K562 (cell line): Measurements from ENCODE around the gene PREB. TPM values are rescaled to one million over a fixed set of nuclear protein-coding genes. Genes with fewer than 3 reads are reported as not detected.

Source experiments
- ATAC-seq: fragments of 200-7000 bp; cut with Tn5 transposase; 3 replicates; pipeline ENCODE4 v1.9.1; 2020; ENCODE audit warnings: moderate library complexity
- BruUV-seq: library from RNA; stranded (reverse); fragments of 400-500 nt; replicated peaks from 2 replicates; lab custom pipeline; 2021; lab: Mats Ljungman, UMichigan
- CTCF ChIA-PET: fragments of 300-600 bp; formaldehyde crosslinking; extraction: SDS; loops from one replicate; lab custom pipeline; 2021; ENCODE audit warnings: low intra/inter-chr PET ratio; lab: Yijun Ruan, JAX
- POLR2A ChIA-PET: fragments of 300-600, 350-650 bp; sonication (Branson Sonifier 250); formaldehyde crosslinking; extraction: SDS; loops from one replicate; lab custom pipeline; 2021; ENCODE audit warnings: antibody characterized with exemption, inconsistent platforms; lab: Yijun Ruan, JAX
- DNase-seq, 4 experiments: peaks; one replicate each; pipeline versions ENCODE4 v3.0.0 to v3.0.0-alpha.2; 2011 to 2018; ENCODE audit warnings: low spot score in 3 of 4, mixed read lengths in 3 of 4; ENCODE audit errors: extremely low read depth in 1 of 4
- FAIRE-seq: peaks from 2 replicates; lab custom pipeline; 2011; peaks lifted over from hg19 to GRCh38; lab: Jason Lieb, UNC
- H2AFZ ChIP-seq: 2 replicates; pipeline ENCODE4 v1.6.0; 2011; ENCODE audit warnings: low read depth, low read length, control low read depth, inconsistent platforms
- H3K27ac ChIP-seq: fragments of 200-600 bp; 3 replicates; pipeline ENCODE4 v1.8.0; 2011; ENCODE audit warnings: low read depth, mild to moderate bottlenecking, control low read depth, inconsistent platforms, low read length, moderate library complexity, mixed read lengths; ENCODE audit errors: extremely low read depth
- H3K27me3 ChIP-seq, 2 experiments: fragments of 300-600 bp in 1 of 2; 2 replicates in 1 of 2; 3 replicates in 1 of 2; pipeline versions ENCODE4 v1.6.0 to v1.8.0; 2011; ENCODE audit warnings: inconsistent platforms in 2 of 2, low read length in 2 of 2, mild to moderate bottlenecking in 1 of 2, mixed read lengths in 1 of 2, moderate library complexity in 1 of 2; ENCODE audit not compliant: control insufficient read depth in 2 of 2, insufficient read depth in 2 of 2
- H3K36me3 ChIP-seq: fragments of 300-600 bp; 3 replicates; pipeline ENCODE4 v1.8.0; 2011; ENCODE audit warnings: mild to moderate bottlenecking, low read length, inconsistent platforms; ENCODE audit not compliant: control insufficient read depth, insufficient read depth
- H3K4me1 ChIP-seq, 2 experiments: fragments of 200-600 bp in 1 of 2; replicated peaks in 1 of 2; 2 replicates in 1 of 2; 3 replicates in 1 of 2; pipeline versions ENCODE4 v1.5.1 to v1.8.0; 2011; ENCODE audit warnings: inconsistent platforms in 2 of 2, low read length in 2 of 2, mild to moderate bottlenecking in 1 of 2, mixed read lengths in 1 of 2, moderate library complexity in 1 of 2; ENCODE audit not compliant: control insufficient read depth in 2 of 2, insufficient read depth in 2 of 2
- H3K4me2 ChIP-seq: 2 replicates; pipeline ENCODE4 v1.6.1; 2011; ENCODE audit warnings: low read length, control low read depth, inconsistent platforms, mixed read lengths; ENCODE audit not compliant: insufficient read depth
- H3K4me3 ChIP-seq: fragments of 200-600 bp; sonication (generic), shearing (Covaris generic); 2 replicates; pipeline ENCODE4 v1.5.1; 2016; ENCODE audit warnings: control low read depth, inconsistent platforms
- H3K79me2 ChIP-seq: fragments of 200-600 bp; 3 replicates; pipeline ENCODE4 v1.8.0; 2011; ENCODE audit warnings: low read length, inconsistent platforms; ENCODE audit not compliant: control insufficient read depth, insufficient read depth
- H3K9ac ChIP-seq, 2 experiments: 2 replicates each; pipeline versions ENCODE4 v1.6.0 to v1.6.1; 2011; ENCODE audit warnings: low read depth in 2 of 2, low read length in 2 of 2, control low read depth in 1 of 2, inconsistent platforms in 1 of 2, mild to moderate bottlenecking in 1 of 2, mixed read lengths in 1 of 2; ENCODE audit not compliant: insufficient read depth in 1 of 2
- H3K9me1 ChIP-seq: one replicate; pipeline ENCODE4 v1.6.0; 2011; ENCODE audit warnings: inconsistent platforms, mild to moderate bottlenecking, low read length, moderate library complexity; ENCODE audit not compliant: control insufficient read depth, insufficient read depth
- H3K9me3 ChIP-seq: replicated peaks from 2 replicates; pipeline ENCODE4 v1.5.1; 2011; ENCODE audit warnings: low read depth, low read length, inconsistent platforms; ENCODE audit not compliant: control insufficient read depth, insufficient read depth
- H4K20me1 ChIP-seq: replicated peaks from 2 replicates; pipeline ENCODE4 v1.6.1; 2011; ENCODE audit warnings: low read length, inconsistent platforms, mixed read lengths; ENCODE audit not compliant: control insufficient read depth, insufficient read depth
- ARHGAP35 ChIP-seq: fragments of 450-650 bp; IDR thresholded peaks from 2 replicates; pipeline ENCODE4 v1.6.1; 2018; ENCODE audit not compliant: partially characterized antibody
- C11orf30 ChIP-seq: fragments of 450-650 bp; IDR thresholded peaks from 2 replicates; pipeline ENCODE4 v1.6.1; 2016; ENCODE audit warnings: low read depth, mild to moderate bottlenecking
- FOXM1 ChIP-seq, 2 experiments: fragments of 450-650 bp in 1 of 2; sonication (generic) in 1 of 2; formaldehyde crosslinking in 1 of 2; IDR thresholded peaks; 2 replicates each; pipeline versions ENCODE4 v1.6.1 to v1.9.0; 2017 to 2022; ENCODE audit warnings: low read depth in 2 of 2, mild to moderate bottlenecking in 2 of 2, missing genetic modification reagents in 1 of 2, moderate library complexity in 1 of 2
- IFI16 ChIP-seq: fragments of 250-450 bp; sonication (Bioruptor Pico); IDR thresholded peaks from 2 replicates; pipeline ENCODE4 v2.1.2; 2022; ENCODE audit warnings: mild to moderate bottlenecking, inconsistent platforms
- MEF2D ChIP-seq: conservative IDR thresholded peaks from 2 replicates; pipeline ENCODE4 v1.6.1; 2016; ENCODE audit warnings: low read depth, missing genetic modification characterization, missing compliant biosample characterization
- MXI1 ChIP-seq: IDR thresholded peaks from 2 replicates; pipeline ENCODE4 v1.6.1; 2011; ENCODE audit warnings: low read depth, mild to moderate bottlenecking, improper control_type of control experiment, low read length
- STAG1 ChIP-seq: sonication (generic); formaldehyde crosslinking; IDR thresholded peaks from 2 replicates; pipeline ENCODE4 v1.5.0; 2020; ENCODE audit warnings: missing genetic modification reagents, borderline replicate concordance
- TCFL5 ChIP-seq: fragments of 250-450 bp; sonication (Bioruptor Pico); conservative IDR thresholded peaks from 2 replicates; pipeline ENCODE4 v1.6.1; 2021; ENCODE audit warnings: mild to moderate bottlenecking, moderate library complexity, matching md5 sums
- ZFP36 ChIP-seq: fragments of 150-350 bp; IDR thresholded peaks from 2 replicates; pipeline ENCODE4 v1.6.1; 2018; ENCODE audit warnings: low read length, low read depth; ENCODE audit not compliant: partially characterized antibody
- ZNF133 ChIP-seq: fragments of 250-450 bp; sonication (Bioruptor Pico); IDR thresholded peaks from 2 replicates; pipeline ENCODE4 v1.4.0; 2020; ENCODE audit warnings: mild to moderate bottlenecking
- WGBS: fragments of 100-300 bp; shearing (Covaris generic); methylation state at CpG from one replicate; pipeline ENCODE4 v1.1.6; 2016; ENCODE audit warnings: low coverage, mixed read lengths; ENCODE audit not compliant: insufficient coverage; ENCODE audit errors: missing lambda C conversion rate; 5-methylcytosine and 5-hydroxymethylcytosine counted together
- in situ Hi-C: fragments of 300-500 bp; cut with MboI; formaldehyde crosslinking; loops from 4 replicates; pipeline ENCODE4 v1.15.0; 2018; ENCODE audit warnings: inconsistent platforms, mixed read lengths
- intact Hi-C: fragments of 100-400 bp; cut with micrococcal nuclease; formaldehyde crosslinking; loops from 2 replicates; pipeline ENCODE4 v1.14.2; 2022
- polyA plus RNA-seq, 8 experiments: library from polyadenylated mRNA; depleted of rRNA in 4 of 8; stranded (reverse) in 5 of 8; unstranded in 3 of 8; fragments of >200 nt; fragmentation: Nextera tagmentation in 2 of 8; fragmentation: Illumina TruSeq in 1 of 8; extraction: Ambion mirVana in 2 of 8; extraction: Trizol in 1 of 8; gene quantifications; 2 replicates each; pipeline versions ENCODE4 v1.2.1 to v1.2.3, GENCODE V29; 2011 to 2014; ENCODE audit warnings: inconsistent platforms in 1 of 8, missing spikeins in 1 of 8
- total RNA-seq, 7 experiments: library from RNA; depleted of rRNA in 6 of 7; stranded (reverse); fragments of >200 nt in 6 of 7; fragmentation: Illumina TruSeq in 2 of 7; extraction: Trizol in 2 of 7; gene quantifications; 2 replicates each; pipeline versions ENCODE4 v1.2.1 to v1.2.3, GENCODE V29; 2011 to 2021; ENCODE audit warnings: low replicate concordance in 1 of 7
- TF ChIP-seq, protein P1 (sequence below): sonication (generic); formaldehyde crosslinking; IDR thresholded peaks from 2 replicates; pipeline ENCODE4 v1.8.1; 2023; ENCODE audit warnings: mild to moderate bottlenecking, missing genetic modification reagents
- TF ChIP-seq, protein P2 (sequence below): fragments of 450-650 bp; IDR thresholded peaks from 2 replicates; pipeline ENCODE4 v1.6.1; 2016; ENCODE audit warnings: low read depth, mild to moderate bottlenecking, moderate library complexity

Gene PREB
- total and polyA plus RNA-seq, 9 of the 15 experiments (the other 6 are each of a cell fraction or from before 2014, with no cell fraction given) = 35.1 to 84.2 (median 67.2) TPM

DNA sequence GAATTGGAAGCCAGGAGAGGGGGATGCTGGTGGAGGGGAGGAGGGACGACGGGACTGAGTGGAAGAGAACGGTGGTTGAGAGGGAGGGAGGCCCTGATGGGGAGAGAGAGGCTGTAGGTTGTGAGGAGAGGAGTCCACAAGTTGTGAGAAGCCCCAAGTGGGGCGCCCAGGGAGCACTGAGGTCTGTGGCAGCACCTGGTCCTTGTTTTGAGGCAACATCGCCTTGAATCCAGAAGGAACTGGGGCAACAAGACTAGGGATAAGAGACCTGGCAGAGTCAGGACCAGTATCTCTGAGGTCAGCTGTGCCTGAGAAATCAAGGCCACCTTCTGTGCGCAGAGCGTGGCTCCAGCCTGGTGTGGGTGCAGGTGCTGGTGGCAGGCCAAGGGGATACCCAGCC lies 3.7 kb upstream of the PREB start:
- Histone ChIP-seq H3K9me3 (peaks cover 2% of the 10 kb centered on the region), H3K4me1 (peaks cover 11 to 23% of the 10 kb centered on the region in 2 experiments; a peak in 4 of 5 replicates), H3K4me2 (no peak overlapping the region), H4K20me1 (no peaks in the 10 kb centered on the region; the same call in 1 of the 2 replicates), H3K9ac (no peak overlapping the region), H3K27me3 (no peaks in the 10 kb centered on the region), H3K4me3 (no peak overlapping the region), H3K27ac (no peak overlapping the region), H3K36me3 (peaks cover 4% of the 10 kb centered on the region; the same call in 1 of the 3 replicates), H3K79me2 (peaks cover 14% of the 10 kb centered on the region), H2AFZ (no peak overlapping the region), H3K9me1 (peaks cover 5% of the 10 kb centered on the region)
- FAIRE-seq (no peak), DNase-seq (no peak), ATAC-seq (no peak)
- intact Hi-C loops = no loop called here
- in situ Hi-C loops = no loop called here
- POLR2A ChIA-PET = no interaction called here
- no peak for TF ChIP-seq TCFL5 (CRISPR knock-in tag)
- 26% methylated on average over 7 of the region's 7 CpGs for WGBS
- CTCF ChIA-PET = no interaction called here
- no TSS peak for BruUV-seq

DNA sequence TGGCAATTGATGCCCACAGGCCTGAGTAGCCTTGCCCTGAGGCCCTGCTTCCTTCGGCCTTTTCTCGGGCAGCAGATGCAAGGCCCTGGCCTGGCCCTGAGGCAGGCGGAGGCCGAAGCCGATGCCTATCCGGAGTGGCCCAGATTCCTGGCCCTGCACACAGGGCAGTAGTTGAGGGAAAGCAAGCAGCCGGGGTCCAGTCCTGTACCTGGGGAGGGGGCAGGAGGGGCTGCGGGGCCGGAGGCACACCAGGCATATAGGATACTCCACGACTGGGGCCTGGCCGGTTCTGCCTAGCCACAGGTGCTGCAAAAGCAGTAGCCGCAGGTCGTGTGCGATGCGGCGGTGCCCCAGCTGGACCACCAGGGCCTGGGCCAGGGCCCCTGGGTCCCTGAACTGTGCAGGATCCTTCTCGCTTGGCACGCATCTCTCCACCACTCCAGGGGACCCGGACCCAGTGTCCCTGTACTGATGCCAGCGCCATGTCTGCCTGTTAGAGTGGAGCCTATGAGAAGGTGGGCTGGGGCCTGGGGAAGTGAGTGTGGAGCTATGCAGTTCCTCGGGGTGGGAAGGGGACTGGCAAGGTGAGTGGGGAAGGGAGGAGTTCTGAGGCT lies 3.0 kb upstream of the PREB start:
- no peak overlapping the region for H3K4me2 ChIP-seq
- no peak for ATAC-seq
- peaks cover 5% of the 10 kb centered on the region for H3K9me1 ChIP-seq
- peaks cover 11% of the 10 kb centered on the region; the same call in 2 of the 3 replicates for H3K36me3 ChIP-seq
- H3K4me3 ChIP-seq = no peak overlapping the region
- intact Hi-C loops (no loop called here), in situ Hi-C loops (no loop called here)
- ChIA-PET CTCF (no interaction called here), POLR2A (no interaction called here)
- BruUV-seq = no TSS peak
- H3K9ac ChIP-seq = peak overlapping the region in 1 of 2 experiments; percentile 62; a peak in 2 of 4 replicates
- H3K9me3 ChIP-seq = no peaks in the 10 kb centered on the region; the same call in 1 of the 2 replicates
- H3K4me1 ChIP-seq = peaks cover 15 to 27% of the 10 kb centered on the region in 2 experiments; a peak in 4 of 5 replicates
- no peaks in the 10 kb centered on the region; the same call in 1 of the 2 replicates for H4K20me1 ChIP-seq
- no peaks in the 10 kb centered on the region for H3K27me3 ChIP-seq
- WGBS = 69% methylated on average over 15 of the region's 21 CpGs
- DNase-seq = no peak
- no peak overlapping the region for H3K27ac ChIP-seq
- no peak for FAIRE-seq
- H2AFZ ChIP-seq = no peak overlapping the region
- H3K79me2 ChIP-seq = peaks cover 21% of the 10 kb centered on the region
- TF ChIP-seq, protein P1, sequence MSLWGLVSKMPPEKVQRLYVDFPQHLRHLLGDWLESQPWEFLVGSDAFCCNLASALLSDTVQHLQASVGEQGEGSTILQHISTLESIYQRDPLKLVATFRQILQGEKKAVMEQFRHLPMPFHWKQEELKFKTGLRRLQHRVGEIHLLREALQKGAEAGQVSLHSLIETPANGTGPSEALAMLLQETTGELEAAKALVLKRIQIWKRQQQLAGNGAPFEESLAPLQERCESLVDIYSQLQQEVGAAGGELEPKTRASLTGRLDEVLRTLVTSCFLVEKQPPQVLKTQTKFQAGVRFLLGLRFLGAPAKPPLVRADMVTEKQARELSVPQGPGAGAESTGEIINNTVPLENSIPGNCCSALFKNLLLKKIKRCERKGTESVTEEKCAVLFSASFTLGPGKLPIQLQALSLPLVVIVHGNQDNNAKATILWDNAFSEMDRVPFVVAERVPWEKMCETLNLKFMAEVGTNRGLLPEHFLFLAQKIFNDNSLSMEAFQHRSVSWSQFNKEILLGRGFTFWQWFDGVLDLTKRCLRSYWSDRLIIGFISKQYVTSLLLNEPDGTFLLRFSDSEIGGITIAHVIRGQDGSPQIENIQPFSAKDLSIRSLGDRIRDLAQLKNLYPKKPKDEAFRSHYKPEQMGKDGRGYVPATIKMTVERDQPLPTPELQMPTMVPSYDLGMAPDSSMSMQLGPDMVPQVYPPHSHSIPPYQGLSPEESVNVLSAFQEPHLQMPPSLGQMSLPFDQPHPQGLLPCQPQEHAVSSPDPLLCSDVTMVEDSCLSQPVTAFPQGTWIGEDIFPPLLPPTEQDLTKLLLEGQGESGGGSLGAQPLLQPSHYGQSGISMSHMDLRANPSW = no peak
- TF ChIP-seq, protein P2, sequence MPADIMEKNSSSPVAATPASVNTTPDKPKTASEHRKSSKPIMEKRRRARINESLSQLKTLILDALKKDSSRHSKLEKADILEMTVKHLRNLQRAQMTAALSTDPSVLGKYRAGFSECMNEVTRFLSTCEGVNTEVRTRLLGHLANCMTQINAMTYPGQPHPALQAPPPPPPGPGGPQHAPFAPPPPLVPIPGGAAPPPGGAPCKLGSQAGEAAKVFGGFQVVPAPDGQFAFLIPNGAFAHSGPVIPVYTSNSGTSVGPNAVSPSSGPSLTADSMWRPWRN = no peak
- no peak for TF ChIP-seq STAG1 (CRISPR knock-in tag)
- TF ChIP-seq ARHGAP35 = no peak
- no peak for TF ChIP-seq IFI16
- TF ChIP-seq C11orf30 = no peak
- no peak for TF ChIP-seq MEF2D (tag)
- TF ChIP-seq FOXM1 (IDR thresholded peaks at IDR 0.05; ENCODE audit: low read depth) = no peak
- no peak for TF ChIP-seq FOXM1 (CRISPR knock-in tag; IDR thresholded peaks at IDR 0.05; ENCODE audit: low read depth)
- TF ChIP-seq MXI1 = no peak
- TF ChIP-seq ZNF133 (CRISPR knock-in tag) = no peak
- no peak for TF ChIP-seq ZFP36
